ENCODE measurements around the gene CDC42SE1. TPM values are rescaled to one million over a fixed set of nuclear protein-coding genes. Genes with fewer than 3 reads are reported as not detected.

The CDC42SE1 gene
- total RNA-seq, 1 donor from 2014 or later, result 24.3 TPM

Other genes with a start within 250 kb of the CDC42SE1 start
- gene ARNT, start 183.0 kb downstream of the CDC42SE1 start, total RNA-seq, result 26.2 TPM
- gene CTXND2, start 172.5 kb downstream of the CDC42SE1 start, total RNA-seq, result not detected
- gene SETDB1, start 133.3 kb downstream of the CDC42SE1 start, total RNA-seq, result 15.7 TPM
- 82.5 TPM for gene CERS2, start 84.8 kb downstream of the CDC42SE1 start, total RNA-seq
- gene ANXA9, start 77.3 kb downstream of the CDC42SE1 start, total RNA-seq, result not detected
- 41.6 TPM for gene MINDY1, start 52.7 kb downstream of the CDC42SE1 start, total RNA-seq
- gene PRUNE1, start 51.2 kb downstream of the CDC42SE1 start, total RNA-seq, result 41.3 TPM
- 0.43 TPM for gene BNIPL, start 23.0 kb downstream of the CDC42SE1 start, total RNA-seq
- gene C1orf56, start 11.9 kb downstream of the CDC42SE1 start, total RNA-seq, result 7.3 TPM
- gene MLLT11, start 775 bp upstream of the CDC42SE1 start, total RNA-seq, result 2.9 TPM
- 9.5 TPM for gene GABPB2, start 11.1 kb upstream of the CDC42SE1 start, total RNA-seq
- 56.6 TPM for gene SEMA6C, start 87.0 kb upstream of the CDC42SE1 start, total RNA-seq
- gene TNFAIP8L2, start 97.0 kb upstream of the CDC42SE1 start, total RNA-seq, result 1.5 TPM
- 10.7 TPM for gene LYSMD1, start 106.3 kb upstream of the CDC42SE1 start, total RNA-seq
- 17.5 TPM for gene SCNM1, start 106.5 kb upstream of the CDC42SE1 start, total RNA-seq
- gene TMOD4, start 116.4 kb upstream of the CDC42SE1 start, total RNA-seq, result not detected
- 37.5 TPM for gene VPS72, start 130.6 kb upstream of the CDC42SE1 start, total RNA-seq
- 33.5 TPM for gene PIP5K1A, start 138.9 kb upstream of the CDC42SE1 start, total RNA-seq
- 138 TPM for gene PSMD4, start 195.1 kb upstream of the CDC42SE1 start, total RNA-seq
- gene ZNF687, start 222.7 kb upstream of the CDC42SE1 start, total RNA-seq, result 12.4 TPM

All from Right ventricle myocardium superior (tissue), 1 donor.